AG08396 (cell line): Measurements from ENCODE around the gene FAM216A.
"Not testable (repeated sequence)": the region's sequence is repeated elsewhere in the genome, so short reads cannot be mapped to it uniquely, and the experiment has no call there.

Experiments used
- DNase-seq: peaks from one replicate; pipeline ENCODE4 v3.0.0; 2012; ENCODE audit warnings: low spot score, mixed read lengths

The FAM216A gene

DNA sequence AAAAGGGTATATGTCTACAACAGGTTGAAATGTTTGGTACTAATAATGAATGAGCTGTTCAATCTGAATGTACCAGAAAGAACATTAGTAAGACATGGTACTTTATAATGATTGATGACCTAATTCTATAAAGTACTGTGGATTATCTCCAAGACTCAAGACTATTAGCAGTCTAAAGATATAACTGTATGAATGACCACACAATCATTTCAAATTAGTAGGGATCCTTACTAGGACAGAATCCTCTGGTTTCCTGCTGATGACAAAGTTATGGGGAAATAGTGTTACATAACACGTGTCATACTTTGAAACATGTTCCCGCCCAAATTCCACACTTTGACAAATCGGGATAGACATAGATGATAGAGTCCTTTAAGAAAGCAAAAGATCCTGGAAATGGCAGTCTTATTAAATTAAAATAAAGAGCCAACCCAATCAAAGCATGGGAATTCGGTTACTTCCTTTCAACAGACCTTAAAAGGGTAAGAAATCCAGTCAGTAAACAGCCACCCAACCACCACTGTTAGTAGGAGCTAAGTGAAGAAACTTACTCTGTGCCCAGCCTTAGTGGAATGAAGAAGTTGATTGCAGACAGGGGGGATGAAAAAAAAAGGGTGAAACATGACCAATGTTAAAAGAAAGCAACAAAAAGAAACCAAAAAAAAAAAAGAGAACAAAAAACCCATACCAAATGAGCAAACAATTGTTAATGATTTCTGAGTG, 30.5 kb downstream of the FAM216A start:
- DNase-seq: peak; percentile 12

DNA sequence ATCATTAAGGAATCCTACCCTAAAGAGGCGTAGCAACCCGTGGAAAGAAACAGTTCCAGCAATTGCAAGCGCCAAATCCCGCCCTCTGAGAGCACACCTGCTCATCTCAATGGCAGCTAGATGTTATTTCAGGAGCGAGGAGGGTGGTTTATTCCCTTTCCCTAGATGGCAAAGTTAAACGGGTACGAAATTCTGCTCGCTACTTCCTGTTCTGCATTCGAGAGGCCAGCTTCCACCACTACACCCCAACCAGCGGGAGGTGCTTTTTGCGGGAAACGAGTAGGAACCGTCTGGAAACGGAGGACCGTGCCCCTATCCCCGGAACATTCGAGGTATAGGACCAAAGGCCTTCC, 32.7 kb downstream of the FAM216A start:
- DNase-seq: peak; percentile 46

DNA sequence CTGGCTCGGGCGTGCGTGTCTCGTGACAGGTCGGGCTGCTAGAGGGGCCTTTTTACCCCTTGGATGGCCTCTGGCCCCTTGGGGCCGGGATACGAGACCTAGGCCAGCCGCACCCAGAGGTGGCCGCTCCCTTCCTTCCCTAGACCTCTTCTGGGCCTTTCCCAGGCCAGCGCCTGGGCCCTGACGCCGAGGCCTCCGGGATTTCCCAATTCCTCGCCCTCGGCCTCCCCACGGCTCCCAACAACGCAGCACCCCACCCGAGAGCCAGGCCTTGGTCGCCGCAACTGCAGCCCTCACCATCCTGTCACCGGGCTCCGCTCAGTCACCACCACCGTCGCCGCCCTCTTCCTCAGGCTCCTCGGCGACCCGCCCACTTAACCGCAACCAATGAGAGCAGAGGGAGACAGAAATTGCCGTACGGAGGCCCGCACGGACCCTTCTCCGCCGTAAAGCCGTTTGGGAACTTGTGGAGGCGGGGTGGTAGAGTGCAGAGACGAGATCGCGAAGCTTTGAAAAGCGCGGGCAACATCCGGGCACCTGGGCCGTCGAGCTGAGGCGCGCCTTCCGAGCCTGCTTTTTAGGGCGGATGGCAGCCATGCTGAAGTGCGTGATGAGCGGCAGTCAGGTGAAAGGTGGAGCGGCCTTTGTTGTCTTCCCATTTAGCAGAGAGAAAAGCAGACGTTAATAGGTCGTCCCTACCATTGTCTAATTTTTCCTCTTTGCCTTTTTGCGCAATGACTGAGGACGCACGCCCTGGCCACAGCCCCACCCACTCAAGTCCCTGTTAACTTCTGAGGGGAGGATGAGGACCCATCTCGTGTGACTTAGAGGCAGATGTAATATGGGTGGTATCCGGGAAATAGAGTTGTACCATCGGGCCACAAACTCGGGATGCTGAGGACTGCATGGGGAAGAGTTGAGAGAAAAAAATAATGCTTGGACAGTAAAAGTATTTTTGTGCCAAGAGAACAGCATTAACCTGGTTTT, 33.4 kb downstream of the FAM216A start, which contains the start of the genes RAD9B and VPS29:
Gene RAD9B, plus strand, starts transcription at position 580 of the 987 bp plus-strand sequence. Its CDS starts 7 bp downstream, at position 587.
Gene VPS29, minus strand, starts transcription at position 360 of the 987 bp plus-strand sequence. Its CDS starts 60 bp downstream, at position 300.
- peak; percentile 91 for DNase-seq

DNA sequence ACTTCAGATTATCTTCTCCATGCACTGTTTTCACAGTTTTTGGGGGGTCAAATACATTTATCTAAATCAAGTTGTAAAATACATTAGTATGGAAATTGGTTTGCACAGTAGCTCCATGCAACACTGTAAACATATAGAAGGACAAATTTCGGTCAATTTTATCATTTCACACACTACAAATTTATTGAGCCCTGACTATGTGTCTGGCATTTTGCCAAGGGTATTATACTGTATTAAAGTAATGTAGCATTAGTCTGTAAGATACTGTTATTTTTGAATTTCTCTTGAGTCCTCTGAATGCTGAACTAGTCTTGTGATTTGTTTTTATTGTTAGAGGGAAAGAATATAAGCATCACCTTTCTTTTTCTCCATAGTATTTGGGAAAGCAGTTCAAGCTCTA, 34.8 kb downstream of the FAM216A start:
- DNase-seq: no peak

DNA sequence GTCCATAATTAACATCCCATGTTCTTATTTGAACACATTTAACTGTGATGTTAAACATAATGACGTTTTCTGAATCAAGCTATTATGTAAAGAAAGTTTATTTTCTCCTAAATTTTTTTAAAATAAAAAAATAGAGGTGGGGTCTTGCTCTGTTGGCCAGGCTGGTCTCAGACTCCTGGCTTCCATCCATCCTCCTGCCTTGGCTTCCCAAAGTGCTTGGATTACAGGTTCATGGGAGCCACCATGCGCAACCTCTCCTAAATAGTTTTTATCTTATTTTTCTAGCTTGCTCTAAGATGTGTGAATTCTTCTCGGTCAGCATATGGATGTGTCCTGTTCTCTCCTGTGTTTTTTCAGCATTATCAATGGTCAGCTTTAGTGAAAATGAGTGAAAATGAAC, 36.7 kb downstream of the FAM216A start:
- DNase-seq: no peak

DNA sequence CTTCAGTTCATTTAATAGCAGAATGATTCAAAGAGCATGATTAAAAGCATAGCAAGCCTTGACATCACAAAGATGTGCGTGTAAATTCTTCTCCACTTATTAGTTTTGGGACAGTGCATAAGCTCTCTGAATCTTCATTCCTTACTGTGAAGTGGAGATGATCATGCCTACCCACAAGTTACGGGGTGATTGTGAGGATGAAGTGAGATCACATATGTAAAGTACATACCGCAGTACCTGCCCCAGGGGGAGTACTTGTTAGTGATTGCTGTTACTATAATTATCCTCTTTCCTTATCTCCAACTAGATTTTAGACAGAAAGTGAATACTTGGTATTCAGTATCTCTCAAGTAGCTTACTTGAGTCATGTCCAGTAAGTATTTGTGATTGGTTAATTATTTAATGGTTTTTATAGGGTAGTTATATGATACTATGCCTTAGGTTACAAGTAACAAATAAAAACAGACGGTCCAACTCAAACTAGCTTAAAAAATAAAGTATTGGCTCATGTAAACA, 39.5 kb downstream of the FAM216A start:
- DNase-seq: no peak

DNA sequence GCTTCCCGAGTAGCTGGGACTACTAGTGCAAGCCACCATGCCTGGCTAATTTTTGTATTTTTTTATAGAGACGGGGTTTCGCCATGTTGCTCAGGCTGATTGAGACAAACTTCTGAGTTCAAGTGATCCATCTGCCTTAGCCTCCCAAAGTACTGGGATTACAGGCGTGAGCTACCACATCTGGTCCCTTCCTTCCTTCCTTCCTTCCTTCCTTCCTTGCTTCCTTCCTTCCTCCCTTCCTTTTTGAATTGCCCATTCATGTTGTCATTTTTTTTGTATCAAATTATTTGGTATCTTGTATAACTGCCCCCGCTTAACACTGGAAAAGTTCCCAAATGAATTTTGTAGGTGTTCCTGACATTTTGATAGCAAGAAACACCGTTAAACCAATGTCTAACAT, 45.2 kb downstream of the FAM216A start:
- DNase-seq: no peak

DNA sequence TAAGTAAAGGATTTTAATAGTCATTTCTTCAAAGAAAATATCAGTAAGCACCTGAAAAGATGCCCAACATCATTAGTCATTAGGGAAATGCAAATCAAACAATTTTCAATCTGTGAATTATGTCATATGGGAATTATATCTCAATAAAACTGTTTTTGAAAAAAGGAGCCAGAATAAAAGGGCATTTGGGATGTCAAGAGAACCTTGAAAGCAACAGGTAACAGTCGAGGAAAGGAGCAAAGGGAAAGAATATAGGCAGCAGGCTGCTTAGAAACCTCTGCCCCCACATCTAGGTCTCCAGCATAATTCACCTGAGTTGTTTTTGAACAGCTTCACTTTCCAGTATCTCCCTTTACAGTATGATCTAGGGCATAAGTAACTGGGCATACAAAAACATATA, 45.7 kb downstream of the FAM216A start:
- no peak for DNase-seq

DNA sequence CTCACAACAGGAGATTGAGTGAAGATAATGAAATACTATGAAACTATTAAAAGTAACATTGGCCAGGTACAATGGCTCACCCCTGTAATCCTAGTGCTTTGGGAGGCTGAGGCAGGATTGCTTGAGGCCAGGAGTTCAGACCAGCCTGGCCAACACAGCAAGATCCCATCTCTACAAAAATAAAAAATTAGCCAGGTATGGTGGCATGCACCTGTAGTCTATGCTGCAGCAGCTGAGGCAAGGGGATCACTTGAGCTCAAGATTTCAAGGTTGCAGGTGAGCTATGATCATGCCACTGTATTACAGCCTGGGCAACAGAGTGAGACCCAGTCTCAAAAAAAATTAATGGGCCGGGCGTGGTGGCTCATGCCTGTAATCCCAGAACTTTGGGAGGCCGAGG, 48.4 kb downstream of the FAM216A start:
- DNase-seq: no peak

DNA sequence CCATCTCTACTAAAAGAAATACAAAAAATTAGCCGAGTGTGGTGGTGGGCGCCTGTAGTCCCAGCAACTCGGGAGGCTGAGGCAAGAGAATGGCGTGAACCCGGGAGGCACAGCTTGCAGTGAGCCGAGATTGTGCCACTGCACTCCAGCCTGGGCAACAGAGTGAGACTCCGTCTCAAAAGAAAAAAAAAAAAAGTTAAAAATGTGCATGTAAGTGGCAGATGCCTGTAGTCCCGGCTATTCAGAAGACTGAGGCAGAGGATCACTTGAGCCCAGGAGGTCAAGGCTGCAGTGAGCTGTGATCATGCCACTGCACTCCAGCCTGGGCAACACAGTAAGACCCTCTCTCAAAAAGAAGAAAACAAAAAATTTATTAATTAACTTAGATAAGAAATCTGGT, 49.4 kb downstream of the FAM216A start:
- not testable (repeated sequence) for DNase-seq

DNA sequence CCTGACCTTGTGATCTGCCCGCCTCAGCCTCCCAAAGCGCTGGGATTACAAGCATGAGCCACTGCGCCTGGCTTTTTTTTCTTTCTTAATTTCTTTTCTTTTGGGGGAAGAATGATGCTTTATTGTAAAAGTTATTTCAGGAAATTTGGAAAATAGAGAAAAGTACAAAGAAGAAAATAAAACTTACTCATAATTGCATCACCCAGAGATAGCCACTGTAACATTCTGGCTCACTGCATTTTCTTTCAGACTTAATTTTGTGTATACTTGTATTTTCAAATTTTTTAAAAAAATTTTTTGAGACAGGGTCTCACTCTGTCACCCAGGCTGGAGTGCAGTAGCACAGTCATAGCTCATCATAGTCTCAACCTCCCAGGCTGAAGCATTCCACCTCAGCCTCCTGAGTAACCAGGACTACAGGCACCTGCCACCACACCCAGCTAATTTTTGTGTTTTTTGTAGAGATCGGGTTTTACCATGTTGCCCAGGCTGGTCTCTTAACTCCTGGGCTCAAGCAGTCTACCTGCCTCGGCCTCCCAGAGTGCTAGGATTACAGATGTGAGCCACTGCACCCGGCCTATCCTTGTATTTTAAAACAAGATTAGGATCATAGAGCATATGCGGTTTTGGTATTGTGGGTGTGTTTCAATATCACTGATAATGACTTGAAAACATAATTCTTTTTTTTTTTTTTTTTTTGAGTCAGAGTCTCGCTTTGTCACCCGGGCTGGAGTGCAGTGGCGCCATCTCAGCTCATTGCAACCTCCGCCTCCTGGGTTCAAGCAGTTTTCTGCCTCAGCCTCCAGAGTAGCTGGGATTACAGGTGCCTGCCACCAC, 52.4 kb downstream of the FAM216A start:
- not testable (repeated sequence) for DNase-seq

DNA sequence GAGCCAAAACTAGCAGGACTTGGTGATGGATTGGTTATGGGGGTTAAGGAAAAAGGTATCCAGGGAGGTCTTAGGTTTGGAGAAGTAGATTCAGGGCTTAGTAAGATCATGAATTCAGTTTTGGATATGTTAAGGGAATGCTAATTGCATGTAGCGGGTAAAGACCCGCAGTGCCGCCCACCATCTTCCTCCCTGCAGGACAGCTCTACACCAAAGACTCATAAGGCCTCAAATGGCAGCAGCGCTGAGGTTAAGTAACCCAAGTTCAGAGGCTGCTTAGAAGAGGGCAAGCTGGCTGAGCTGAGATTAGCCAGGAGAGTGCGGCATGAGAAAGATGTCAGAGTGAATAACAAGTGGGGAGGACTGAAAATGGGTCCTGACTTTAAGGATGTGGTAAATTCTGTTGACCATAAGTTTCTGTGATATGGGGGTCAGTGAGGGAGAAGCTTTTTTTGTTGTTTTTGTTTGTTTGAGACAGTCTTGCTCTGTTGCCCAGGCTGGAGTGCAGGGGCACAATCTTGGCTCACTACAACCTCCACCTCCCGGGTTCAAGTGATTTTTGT, 59.7 kb downstream of the FAM216A start:
- DNase-seq: no peak

DNA sequence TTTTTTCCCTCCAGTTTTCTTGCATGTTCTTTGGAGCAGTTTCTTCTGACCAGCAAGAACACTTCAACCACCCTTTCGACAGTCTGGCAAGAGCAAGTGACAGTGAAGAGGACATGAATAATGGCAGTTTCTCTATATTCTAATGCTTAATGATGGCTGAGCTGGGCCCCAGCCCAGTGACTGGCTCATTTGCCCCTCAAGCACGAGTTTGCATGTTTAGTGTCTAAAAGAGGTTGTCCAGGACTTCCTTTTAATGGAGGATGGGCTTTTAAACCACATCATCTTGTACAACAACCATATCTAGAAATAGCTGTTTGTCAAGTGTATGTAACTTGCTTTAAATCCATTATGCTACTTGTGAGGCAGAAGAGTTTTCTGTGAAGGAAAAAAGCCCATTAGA, 61.9 kb downstream of the FAM216A start:
- DNase-seq: no peak

DNA sequence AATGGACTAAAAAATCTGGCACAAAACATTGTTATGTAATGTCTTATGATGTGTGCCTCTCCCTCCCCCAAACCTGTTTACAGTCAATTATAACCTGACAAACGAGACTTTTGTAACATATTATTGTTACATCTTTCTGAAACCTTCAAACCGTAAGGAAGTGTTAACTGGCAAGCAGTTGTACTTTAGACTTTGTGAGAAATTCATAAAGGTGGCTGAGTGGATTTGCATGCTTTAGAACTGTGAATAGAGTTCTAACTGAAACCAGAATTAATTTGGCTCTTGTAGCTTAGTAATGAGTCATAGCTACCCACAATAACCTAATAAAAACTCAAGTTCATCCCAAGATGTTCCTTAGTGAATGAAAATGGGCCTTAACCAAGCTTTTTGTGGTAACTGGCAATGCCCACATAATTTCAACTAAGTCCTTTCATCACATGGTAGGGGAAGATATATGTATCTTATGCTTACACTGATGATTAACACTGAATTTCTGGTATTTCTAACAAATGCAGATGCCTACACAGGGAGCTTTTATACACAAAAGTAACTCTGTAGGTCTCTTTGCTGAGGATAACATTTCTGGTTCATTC, 63.2 kb downstream of the FAM216A start:
- DNase-seq: no peak

DNA sequence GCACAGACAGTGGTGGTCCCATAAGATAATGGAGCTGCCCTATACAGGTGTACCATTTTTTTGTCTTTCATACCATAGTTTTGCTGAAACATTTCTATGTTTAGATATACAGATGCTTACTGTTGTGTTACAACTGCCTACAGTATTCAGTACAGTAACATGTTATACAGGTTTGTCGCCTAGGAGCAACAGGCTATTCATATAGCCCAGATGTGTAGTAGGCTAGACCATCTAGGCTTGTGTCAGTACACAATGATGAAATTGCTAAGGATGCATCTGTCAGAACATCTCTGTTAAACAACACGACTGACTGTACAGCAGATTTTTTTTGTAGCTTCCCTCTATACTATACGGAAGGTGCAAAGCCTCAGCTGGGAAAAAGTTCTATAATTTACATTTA, 64.0 kb downstream of the FAM216A start:
- no peak for DNase-seq

DNA sequence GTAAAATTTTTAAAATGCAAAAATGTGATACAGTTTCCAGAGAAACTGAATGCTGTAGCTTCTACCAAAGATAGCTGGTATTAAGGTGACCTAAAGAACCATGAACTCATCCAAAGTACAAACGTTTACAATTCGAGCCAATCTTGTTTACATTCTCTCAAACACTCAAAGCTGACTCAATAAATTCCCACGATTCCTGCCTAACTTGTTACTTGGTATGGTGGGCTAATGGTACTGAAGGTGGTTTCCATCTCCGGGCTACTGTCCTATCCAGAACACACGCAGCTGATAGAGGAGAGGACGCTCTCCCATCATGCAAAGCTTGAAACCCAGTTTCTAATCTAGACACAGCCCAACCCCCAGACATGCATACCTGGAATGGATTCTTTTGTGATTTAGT, 65.0 kb downstream of the FAM216A start:
- peak; percentile 31 for DNase-seq

DNA sequence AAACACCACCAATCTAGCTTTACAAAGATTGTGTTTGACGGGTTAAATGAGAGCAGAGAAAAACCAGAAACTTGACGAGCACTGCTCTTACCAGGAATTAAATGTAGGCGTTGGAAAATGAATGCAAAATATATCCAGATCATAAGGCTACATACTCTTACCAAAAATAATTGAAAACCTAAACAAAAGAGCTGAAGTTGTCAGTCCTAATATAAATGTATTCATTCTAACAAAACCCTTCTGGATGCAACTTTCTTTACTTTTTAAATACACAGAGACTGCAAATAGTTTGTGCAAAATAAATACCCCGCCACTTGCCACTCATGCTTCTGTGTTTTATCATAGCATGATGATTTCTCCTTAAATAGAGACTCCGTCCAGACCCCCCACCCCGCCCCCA, 66.2 kb downstream of the FAM216A start:
- DNase-seq: no peak

DNA sequence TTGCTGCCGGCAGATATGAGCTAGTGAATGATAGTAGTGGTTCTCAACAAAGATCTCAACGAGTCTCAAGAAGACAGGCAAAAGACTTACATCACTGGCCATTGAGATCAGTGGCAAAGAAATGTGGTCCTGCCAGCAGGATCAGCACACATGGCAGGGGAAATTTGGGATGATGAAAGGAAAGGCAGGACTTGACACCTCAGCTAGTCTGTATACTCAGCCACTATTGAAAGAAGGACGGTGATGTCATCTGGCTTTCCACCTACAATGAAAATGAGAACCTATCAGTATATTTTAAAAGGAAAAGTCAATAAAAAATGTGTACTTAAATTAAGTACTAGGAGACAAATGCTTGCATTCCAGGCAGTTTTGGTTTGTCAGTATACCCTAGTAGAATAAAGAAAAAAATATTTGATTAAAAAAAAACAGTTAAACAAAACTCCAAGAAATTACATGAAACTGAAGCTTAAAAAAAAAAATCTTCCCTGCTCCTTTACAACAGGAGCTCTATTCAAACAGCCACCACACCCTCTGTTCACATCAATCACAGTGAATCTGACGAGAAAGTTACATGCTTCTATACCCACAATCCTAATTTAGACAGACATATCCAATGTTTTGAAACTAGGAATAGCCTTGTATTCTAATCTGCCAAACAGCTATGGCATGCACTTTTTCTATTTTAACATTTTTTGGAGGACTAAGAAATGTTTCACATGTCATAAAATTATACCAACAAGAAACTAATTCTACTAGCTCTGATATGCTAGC, 68.4 kb downstream of the FAM216A start:
- no peak for DNase-seq

DNA sequence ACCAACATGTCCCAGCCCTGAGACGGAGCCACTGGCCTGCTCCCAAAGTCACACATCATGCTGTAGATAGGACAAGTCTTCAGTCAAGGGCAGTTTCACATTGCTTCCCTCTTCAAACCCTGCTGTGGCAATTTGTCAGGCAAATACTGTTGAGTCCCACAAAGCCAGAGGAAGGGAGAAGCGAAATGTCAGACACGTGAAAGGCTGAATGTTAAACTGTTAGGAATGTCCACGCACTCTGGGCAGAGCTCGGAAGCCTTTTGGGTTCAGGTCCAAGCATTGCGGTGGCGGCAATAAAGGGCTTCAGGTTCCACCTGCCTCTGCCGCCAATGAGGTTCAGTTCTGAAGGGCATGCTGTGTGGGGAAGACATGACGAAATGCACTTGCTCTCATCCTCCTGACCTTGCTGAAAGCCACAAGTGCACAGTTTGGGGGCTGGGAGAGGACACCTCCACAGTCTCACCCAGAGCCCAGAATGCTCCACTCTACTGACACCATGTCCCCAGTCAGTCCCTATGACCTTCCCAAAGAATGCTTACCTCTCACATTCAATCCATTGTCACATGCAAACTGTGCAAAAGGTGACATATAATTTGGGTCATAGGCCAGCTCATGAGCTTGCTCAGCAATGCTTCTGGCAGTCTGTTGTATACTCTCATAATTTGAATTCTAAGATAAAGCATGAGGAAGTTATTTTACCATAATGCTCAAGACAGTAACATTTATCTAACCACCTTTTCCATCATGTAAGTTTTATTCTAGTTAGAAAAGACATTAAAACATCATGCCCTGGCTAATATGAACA, 69.2 kb downstream of the FAM216A start:
- no peak for DNase-seq
